H9 (cell line): Measurements from ENCODE around the gene GIPC3. TPM values are rescaled to one million over a fixed set of nuclear protein-coding genes. Genes with fewer than 3 reads are reported as not detected.

Experiments
- DNase-seq: peaks from one replicate; pipeline ENCODE4 v3.0.0-alpha.2; 2017
- H2AFZ ChIP-seq: one replicate; pipeline ENCODE4 v1.6.1; 2013; ENCODE audit warnings: mild to moderate bottlenecking, low read length, control low read depth, moderate library complexity
- H2AK5ac ChIP-seq: 2 replicates; pipeline ENCODE4 v1.6.1; 2013; ENCODE audit warnings: low read length, control low read depth, mixed read lengths; ENCODE audit not compliant: insufficient read length
- H2BK120ac ChIP-seq: one replicate; pipeline ENCODE4 v1.6.1; 2013; ENCODE audit warnings: low read depth, mild to moderate bottlenecking, low read length, control low read depth, inconsistent platforms; ENCODE audit not compliant: poor library complexity, severe bottlenecking
- H2BK12ac ChIP-seq: 2 replicates; pipeline ENCODE4 v1.6.1; 2013; ENCODE audit warnings: low read length, control low read depth, mixed read lengths, low read depth; ENCODE audit not compliant: insufficient read length
- H2BK15ac ChIP-seq: 2 replicates; pipeline ENCODE4 v1.6.1; 2013; ENCODE audit warnings: low read depth, low read length, control low read depth
- H2BK20ac ChIP-seq: one replicate; pipeline ENCODE4 v1.6.1; 2013; ENCODE audit warnings: low read depth, mild to moderate bottlenecking, low read length, control low read depth, inconsistent platforms; ENCODE audit not compliant: poor library complexity, severe bottlenecking
- H2BK5ac ChIP-seq: 2 replicates; pipeline ENCODE4 v1.6.1; 2013; ENCODE audit warnings: low read length, control low read depth, mixed read lengths; ENCODE audit not compliant: insufficient read length
- H3K14ac ChIP-seq: 2 replicates; pipeline ENCODE4 v1.6.1; 2013; ENCODE audit warnings: low read length, control low read depth; ENCODE audit not compliant: insufficient read depth
- H3K18ac ChIP-seq: 2 replicates; pipeline ENCODE4 v1.6.1; 2013; ENCODE audit warnings: low read depth, mild to moderate bottlenecking, mixed read lengths, low read length, control low read depth; ENCODE audit not compliant: insufficient read length
- H3K23ac ChIP-seq: 2 replicates; pipeline ENCODE4 v1.6.1; 2013; ENCODE audit warnings: low read length, control low read depth, mixed read lengths, low read depth; ENCODE audit not compliant: insufficient read length
- H3K23me2 ChIP-seq: 2 replicates; pipeline ENCODE4 v1.6.1; 2013; ENCODE audit warnings: low read depth, mild to moderate bottlenecking, mixed read lengths, low read length, control low read depth; ENCODE audit not compliant: insufficient read length, poor library complexity, severe bottlenecking
- H3K27ac ChIP-seq: 2 replicates; pipeline ENCODE4 v1.5.1; 2013; ENCODE audit warnings: low read length, control low read depth, mixed read lengths, low read depth; ENCODE audit not compliant: insufficient read length
- H3K27me3 ChIP-seq: 2 replicates; pipeline ENCODE4 v1.6.1; 2013; ENCODE audit warnings: low read length, control low read depth, inconsistent platforms; ENCODE audit not compliant: insufficient read depth
- H3K4ac ChIP-seq: 2 replicates; pipeline ENCODE4 v1.6.1; 2013; ENCODE audit warnings: low read depth, mild to moderate bottlenecking, control low read depth, inconsistent platforms, low read length, moderate library complexity
- H3K4me1 ChIP-seq: 2 replicates; pipeline ENCODE4 v1.6.1; 2013; ENCODE audit warnings: low read length, control low read depth, inconsistent platforms; ENCODE audit not compliant: insufficient read depth
- H3K4me2 ChIP-seq: 2 replicates; pipeline ENCODE4 v1.6.1; 2013; ENCODE audit warnings: low read length, control low read depth, mixed read lengths; ENCODE audit not compliant: insufficient read length, insufficient read depth
- H3K56ac ChIP-seq: 2 replicates; pipeline ENCODE4 v1.6.1; 2013; ENCODE audit warnings: low read depth, mild to moderate bottlenecking, mixed read lengths, low read length, control low read depth; ENCODE audit not compliant: insufficient read length
- H3K79me1 ChIP-seq: 2 replicates; pipeline ENCODE4 v1.6.1; 2013; ENCODE audit warnings: low read depth, mild to moderate bottlenecking, moderate library complexity, low read length, control low read depth, inconsistent platforms; ENCODE audit not compliant: insufficient read depth, poor library complexity, severe bottlenecking
- H3K79me2 ChIP-seq: 2 replicates; pipeline ENCODE4 v1.6.1; 2013; ENCODE audit warnings: low read length, control low read depth, inconsistent platforms; ENCODE audit not compliant: insufficient read depth
- H3K9ac ChIP-seq: 2 replicates; pipeline ENCODE4 v1.6.1; 2013; ENCODE audit warnings: low read length, control low read depth, mixed read lengths; ENCODE audit not compliant: insufficient read length; ENCODE audit errors: extremely low read depth
- H3K9me3 ChIP-seq: one replicate; pipeline ENCODE4 v1.6.1; 2013; ENCODE audit warnings: low read depth, low read length, inconsistent platforms; ENCODE audit not compliant: control insufficient read depth
- H3T11ph ChIP-seq: one replicate; pipeline ENCODE4 v1.6.1; 2013; ENCODE audit warnings: mild to moderate bottlenecking, low read length, control low read depth, inconsistent platforms
- H4K20me1 ChIP-seq: one replicate; pipeline ENCODE4 v1.6.1; 2013; ENCODE audit not compliant: control insufficient read depth, insufficient read length, insufficient read depth
- H4K5ac ChIP-seq: 2 replicates; pipeline ENCODE4 v1.6.1; 2013; ENCODE audit warnings: low read depth, mild to moderate bottlenecking, mixed read lengths, low read length, control low read depth; ENCODE audit not compliant: insufficient read length
- H4K8ac ChIP-seq: replicated peaks from 2 replicates; pipeline ENCODE4 v1.6.1; 2013; ENCODE audit warnings: low read length, control low read depth, mixed read lengths, low read depth; ENCODE audit not compliant: insufficient read length
- H4K91ac ChIP-seq: 2 replicates; pipeline ENCODE4 v1.6.1; 2013; ENCODE audit warnings: low read depth, mild to moderate bottlenecking, moderate library complexity, mixed read lengths, low read length, control low read depth; ENCODE audit not compliant: insufficient read length
- H3K27ac Mint-ChIP-seq, 3 experiments: 2 replicates in 2 of 3; 3 replicates in 1 of 3; pipeline ENCODE4 v1.8.0; 2020 to 2021; ENCODE audit warnings: mixed read lengths in 3 of 3, mild to moderate bottlenecking in 1 of 3, moderate library complexity in 1 of 3
- H3K27me3 Mint-ChIP-seq: 2 replicates; pipeline ENCODE4 v1.8.0; 2021; ENCODE audit warnings: low read depth, mild to moderate bottlenecking, moderate library complexity, mixed read lengths
- H3K36me3 Mint-ChIP-seq, 3 experiments: 2 replicates in 2 of 3; 3 replicates in 1 of 3; pipeline ENCODE4 v1.8.0; 2020 to 2021; ENCODE audit warnings: low read depth in 3 of 3, mixed read lengths in 3 of 3; ENCODE audit not compliant: insufficient read depth in 1 of 3
- H3K4me1 Mint-ChIP-seq, 2 experiments: 2 replicates each; pipeline ENCODE4 v1.8.0; 2020; ENCODE audit warnings: mixed read lengths in 2 of 2
- H3K4me3 Mint-ChIP-seq, 2 experiments: 2 replicates in 1 of 2; 3 replicates in 1 of 2; pipeline ENCODE4 v1.8.0; 2020 to 2021; ENCODE audit warnings: mild to moderate bottlenecking in 2 of 2, mixed read lengths in 2 of 2, moderate library complexity in 1 of 2
- H3K9me3 Mint-ChIP-seq, 2 experiments: 2 replicates in 1 of 2; 3 replicates in 1 of 2; pipeline ENCODE4 v1.8.0; 2020; ENCODE audit warnings: mild to moderate bottlenecking in 2 of 2, mixed read lengths in 2 of 2, moderate library complexity in 1 of 2
- WGBS: extraction: QIAGEN DNeasy Blood & Tissue Kit; methylation state at CpG from one replicate; pipeline ENCODE4 v1.1.7; 2013; ENCODE audit warnings: missing lambda C conversion rate, low lambda C conversion rate, mixed read lengths; ENCODE audit not compliant: insufficient read length; ENCODE audit errors: extremely low coverage; 5-methylcytosine and 5-hydroxymethylcytosine counted together
- total RNA-seq: library from RNA; stranded (reverse); gene quantifications from 2 replicates; pipeline ENCODE4 v1.2.1, GENCODE V29; 2021
- TF ChIP-seq, protein P1 (sequence below): fragments of 200-600 bp; sonication (generic); conservative IDR thresholded peaks from 3 replicates; pipeline ENCODE4 v1.8.0; 2021; ENCODE audit warnings: antibody characterized with exemption, mild to moderate bottlenecking

The GIPC3 gene
- total RNA-seq, 1 experiment from 2014 or later, result 1.6 TPM

DNA sequence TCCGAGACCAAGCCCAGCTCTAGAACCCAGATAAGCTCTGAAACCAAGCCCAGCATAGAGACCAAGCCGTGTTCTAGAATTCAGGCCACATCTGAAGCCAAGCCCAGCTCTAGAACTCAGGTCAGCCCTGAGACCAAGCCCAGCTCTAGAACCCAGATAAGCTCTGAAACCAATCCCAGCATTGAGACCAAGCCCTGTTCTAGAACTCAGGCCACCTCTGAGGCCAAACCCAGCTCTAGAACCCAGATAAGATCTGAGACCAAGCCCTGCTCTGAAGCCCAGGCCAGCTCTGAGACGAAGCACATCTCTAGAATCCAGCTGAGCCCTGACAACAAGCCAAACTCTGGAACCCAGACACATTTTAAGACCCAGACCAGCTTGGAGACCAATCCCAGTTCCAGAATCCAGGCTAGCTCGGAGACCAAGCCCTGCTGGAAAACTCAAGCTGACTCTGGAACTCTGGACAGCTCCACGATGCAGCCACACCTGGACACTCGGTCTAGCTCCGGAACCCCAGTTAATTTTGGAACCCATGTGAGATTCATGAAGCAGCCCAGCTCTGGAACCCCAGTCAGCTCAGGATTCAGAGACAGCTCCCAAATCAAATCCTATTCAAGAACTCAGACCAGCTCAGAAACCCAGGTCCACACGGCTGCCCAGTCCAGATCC lies 5.8 kb downstream of the GIPC3 start:
- Histone ChIP-seq H3K4me1 (no peaks in the 10 kb centered on the region; the same call in 1 of the 2 replicates), H3T11ph (no peak overlapping the region), H3K27ac (no peak overlapping the region), H2AK5ac (no peak overlapping the region), H4K5ac (no peak overlapping the region), H3K23ac (no peak overlapping the region), H4K8ac (no peak overlapping the region), H2BK5ac (no peak overlapping the region), H3K56ac (no peak overlapping the region), H4K20me1 (no peaks in the 10 kb centered on the region), H3K18ac (no peak overlapping the region), H2BK120ac (no peak overlapping the region), H3K79me2 (no peaks in the 10 kb centered on the region), H3K23me2 (no peaks in the 10 kb centered on the region), H2BK12ac (no peak overlapping the region), H3K79me1 (no peaks in the 10 kb centered on the region), H3K4ac (no peak overlapping the region), H2BK20ac (no peak overlapping the region), H4K91ac (no peak overlapping the region), H3K14ac (no peak overlapping the region), H3K27me3 (peaks cover 4% of the 10 kb centered on the region; the same call in 1 of the 2 replicates), H3K9me3 (no peaks in the 10 kb centered on the region), H3K9ac (no peak overlapping the region), H2AFZ (no peak overlapping the region), H2BK15ac (no peak overlapping the region), H3K4me2 (no peak overlapping the region)
- Mint-ChIP-seq H3K27me3 (peaks cover 70% of the 10 kb centered on the region), H3K9me3 (peaks cover 13 to 17% of the 10 kb centered on the region in 2 experiments), H3K27ac (no peak overlapping the region), H3K4me3 (no peak overlapping the region), H3K4me1 (no peaks in the 10 kb centered on the region), H3K36me3 (no peaks in the 10 kb centered on the region; a peak in 1 of 7 replicates)
- WGBS, result no CpG with 5 or more reads among the region's 8 CpGs
- TF ChIP-seq, protein P1, sequence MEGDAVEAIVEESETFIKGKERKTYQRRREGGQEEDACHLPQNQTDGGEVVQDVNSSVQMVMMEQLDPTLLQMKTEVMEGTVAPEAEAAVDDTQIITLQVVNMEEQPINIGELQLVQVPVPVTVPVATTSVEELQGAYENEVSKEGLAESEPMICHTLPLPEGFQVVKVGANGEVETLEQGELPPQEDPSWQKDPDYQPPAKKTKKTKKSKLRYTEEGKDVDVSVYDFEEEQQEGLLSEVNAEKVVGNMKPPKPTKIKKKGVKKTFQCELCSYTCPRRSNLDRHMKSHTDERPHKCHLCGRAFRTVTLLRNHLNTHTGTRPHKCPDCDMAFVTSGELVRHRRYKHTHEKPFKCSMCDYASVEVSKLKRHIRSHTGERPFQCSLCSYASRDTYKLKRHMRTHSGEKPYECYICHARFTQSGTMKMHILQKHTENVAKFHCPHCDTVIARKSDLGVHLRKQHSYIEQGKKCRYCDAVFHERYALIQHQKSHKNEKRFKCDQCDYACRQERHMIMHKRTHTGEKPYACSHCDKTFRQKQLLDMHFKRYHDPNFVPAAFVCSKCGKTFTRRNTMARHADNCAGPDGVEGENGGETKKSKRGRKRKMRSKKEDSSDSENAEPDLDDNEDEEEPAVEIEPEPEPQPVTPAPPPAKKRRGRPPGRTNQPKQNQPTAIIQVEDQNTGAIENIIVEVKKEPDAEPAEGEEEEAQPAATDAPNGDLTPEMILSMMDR, result no peak
- no peak for DNase-seq
